Common myeloid progenitor, CD34-positive (primary cell): ENCODE results near the gene TRIP10.

ENCODE experiments used
- CTCF ChIA-PET: fragments of 350-600 bp; sonication (Branson Sonifier 250); formaldehyde crosslinking; loops from one replicate; lab custom pipeline; 2021; ENCODE audit warnings: antibody characterized with exemption; lab: Charles Lee
- POLR2A ChIA-PET: fragments of 350-600 bp; sonication (Branson Sonifier 250); formaldehyde crosslinking; loops from one replicate; lab custom pipeline; 2021; ENCODE audit warnings: antibody characterized with exemption; lab: Charles Lee
- DNase-seq, 3 donors: peaks; one replicate each; pipeline versions ENCODE4 v3.0.0 to v3.0.0-alpha.2; 2013
- H3K27ac ChIP-seq, 2 experiments: 1 replicate in 1 of 2; 2 replicates in 1 of 2; pipeline ENCODE4 v1.7.0; 2013; ENCODE audit warnings: inconsistent platforms in 2 of 2, low read length in 2 of 2, mild to moderate bottlenecking in 2 of 2, low read depth in 1 of 2, moderate library complexity in 1 of 2; ENCODE audit not compliant: severe bottlenecking in 2 of 2, insufficient read depth in 1 of 2, poor library complexity in 1 of 2
- H3K27me3 ChIP-seq, 5 experiments: replicated peaks in 2 of 5; 1 replicate in 3 of 5; 2 replicates in 2 of 5; pipeline versions ENCODE4 v1.6.1 to v1.7.0; 2013; ENCODE audit warnings: low read length in 4 of 5, mild to moderate bottlenecking in 2 of 5, moderate library complexity in 2 of 5, inconsistent platforms in 1 of 5; ENCODE audit not compliant: insufficient read depth in 5 of 5, control insufficient read depth in 4 of 5
- H3K36me3 ChIP-seq, 4 experiments: 1 replicate in 2 of 4; 2 replicates in 2 of 4; pipeline versions ENCODE4 v1.6.1 to v1.7.0; 2013; ENCODE audit warnings: low read length in 3 of 4, control low read depth in 1 of 4, mild to moderate bottlenecking in 1 of 4; ENCODE audit not compliant: control insufficient read depth in 4 of 4, insufficient read depth in 4 of 4
- H3K4me1 ChIP-seq, 4 experiments: 1 replicate in 3 of 4; 2 replicates in 1 of 4; pipeline versions ENCODE4 v1.6.1 to v1.7.1; 2013; ENCODE audit warnings: low read length in 3 of 4, mild to moderate bottlenecking in 3 of 4, control low read depth in 1 of 4, inconsistent platforms in 1 of 4, moderate library complexity in 1 of 4; ENCODE audit not compliant: control insufficient read depth in 4 of 4, insufficient read depth in 4 of 4; ENCODE audit errors: control extremely low read depth in 1 of 4
- H3K4me3 ChIP-seq, 7 experiments: 1 replicate in 4 of 7; 2 replicates in 3 of 7; pipeline versions ENCODE4 v1.5.1 to v1.7.0; 2013; ENCODE audit warnings: mild to moderate bottlenecking in 7 of 7, low read length in 6 of 7, moderate library complexity in 6 of 7, inconsistent platforms in 2 of 7, low read depth in 2 of 7, control low read depth in 1 of 7; ENCODE audit not compliant: insufficient read depth in 4 of 7, control insufficient read depth in 1 of 7; ENCODE audit errors: extremely low read depth in 1 of 7
- H3K9me3 ChIP-seq, 5 experiments: 1 replicate in 4 of 5; 2 replicates in 1 of 5; pipeline versions ENCODE4 v1.6.1 to v1.7.1; 2013; ENCODE audit warnings: low read length in 4 of 5, mild to moderate bottlenecking in 2 of 5, inconsistent platforms in 1 of 5, low read depth in 1 of 5, moderate library complexity in 1 of 5; ENCODE audit not compliant: control insufficient read depth in 4 of 5, insufficient read depth in 2 of 5; ENCODE audit errors: control extremely low read depth in 1 of 5
- WGBS: methylation state at CpG from one replicate; pipeline ENCODE4 v1.1.5; 2013; ENCODE audit not compliant: insufficient coverage; 5-methylcytosine and 5-hydroxymethylcytosine counted together

Gene TRIP10

GRCh38 chr19:6716610-6716970 is 22.9 kb upstream of the TRIP10 start:
- ChIA-PET POLR2A (no interaction called here), CTCF (interaction anchor here (0.9 to 1.2 kb wide), 2 partner anchors 47 to 306 kb away, joined by 3 read pairs; partner anchors contain the start of gene TNFSF14)

GRCh38 chr19:6717036-6717435 is 22.4 kb upstream of the TRIP10 start:
- Histone ChIP-seq H3K27ac (no peak overlapping the region), H3K36me3 (no peaks in the 10 kb centered on the region), H3K9me3 (peaks cover 0 to 4% (median 0%) of the 10 kb centered on the region in 5 experiments), H3K27me3 (peaks cover 0 to 5% (median 0%) of the 10 kb centered on the region in 5 experiments), H3K4me1 (peaks cover 0 to 21% (median 14%) of the 10 kb centered on the region in 4 experiments), H3K4me3 (no peak overlapping the region)
- ChIA-PET CTCF (no interaction called here), POLR2A (no interaction called here)
- 85% methylated on average over 9 of the region's 10 CpGs for WGBS
- no peak for DNase-seq

More at GRCh38 chr19:6716610-6716970, 22.9 kb upstream of the TRIP10 start:
- Histone ChIP-seq H3K4me3 (no peak overlapping the region), H3K36me3 (no peaks in the 10 kb centered on the region), H3K9me3 (peaks cover 0 to 4% (median 0%) of the 10 kb centered on the region in 5 experiments), H3K27ac (no peak overlapping the region), H3K4me1 (peaks cover 0 to 17% (median 10%) of the 10 kb centered on the region in 4 experiments), H3K27me3 (peaks cover 0 to 9% (median 0%) of the 10 kb centered on the region in 5 experiments)
- no peak for DNase-seq
- 89% methylated on average over 6 of the region's 6 CpGs for WGBS

GRCh38 chr19:6717441-6717971 is 22.0 kb upstream of the TRIP10 start:
- Histone ChIP-seq H3K4me1 (peaks cover 0 to 26% (median 18%) of the 10 kb centered on the region in 4 experiments), H3K27ac (no peak overlapping the region), H3K4me3 (no peak overlapping the region), H3K27me3 (peaks cover 0 to under 1% (median 0%) of the 10 kb centered on the region in 5 experiments), H3K9me3 (peaks cover 0 to 2% (median 0%) of the 10 kb centered on the region in 5 experiments), H3K36me3 (no peaks in the 10 kb centered on the region)
- 79% methylated on average over 3 of the region's 4 CpGs for WGBS
- peak in 2 of 3 donors; percentile 81 to 92 for DNase-seq
- ChIA-PET POLR2A (no interaction called here), CTCF (no interaction called here)

GRCh38 chr19:6718111-6718740 is 21.3 kb upstream of the TRIP10 start:
- ChIA-PET CTCF (no interaction called here), POLR2A (no interaction called here)

GRCh38 chr19:6718741-6719539 is 20.5 kb upstream of the TRIP10 start:
- no peaks in the 10 kb centered on the region for H3K36me3 ChIP-seq
- H3K9me3 ChIP-seq: no peaks in the 10 kb centered on the region
- no peak overlapping the region for H3K4me3 ChIP-seq
- H3K27me3 ChIP-seq: no peaks in the 10 kb centered on the region
- H3K27ac ChIP-seq: no peak overlapping the region
- 91% methylated on average over 20 of the region's 21 CpGs for WGBS
- ChIA-PET CTCF (no interaction called here), POLR2A (no interaction called here)
- peaks cover 0 to 40% (median 31%) of the 10 kb centered on the region in 4 experiments for H3K4me1 ChIP-seq
- peak; percentile 74 to 78 (median 76) for DNase-seq

More at GRCh38 chr19:6718111-6718740, 21.3 kb upstream of the TRIP10 start:
- Histone ChIP-seq H3K36me3 (no peaks in the 10 kb centered on the region), H3K27ac (no peak overlapping the region), H3K9me3 (no peaks in the 10 kb centered on the region), H3K27me3 (no peaks in the 10 kb centered on the region), H3K4me1 (peaks cover 0 to 33% (median 24%) of the 10 kb centered on the region in 4 experiments), H3K4me3 (no peak overlapping the region)
- 83% methylated on average over 12 of the region's 23 CpGs for WGBS
- no peak for DNase-seq

- H3K27ac ChIP-seq: no peak overlapping the region
- no peaks in the 10 kb centered on the region for H3K27me3 ChIP-seq
- POLR2A ChIA-PET: no interaction called here
- CTCF ChIA-PET: no interaction called here
- H3K4me3 ChIP-seq: no peak overlapping the region
- WGBS: 97% methylated on average over 5 of the region's 6 CpGs
- no peak for DNase-seq
- H3K36me3 ChIP-seq: no peaks in the 10 kb centered on the region
- H3K9me3 ChIP-seq: no peaks in the 10 kb centered on the region
- peaks cover 0 to 45% (median 36%) of the 10 kb centered on the region in 4 experiments for H3K4me1 ChIP-seq
Measured at GRCh38 chr19:6719540-6719861, 20.0 kb upstream of the TRIP10 start.
